ENCODE data around the gene RABGEF1.

DNA sequence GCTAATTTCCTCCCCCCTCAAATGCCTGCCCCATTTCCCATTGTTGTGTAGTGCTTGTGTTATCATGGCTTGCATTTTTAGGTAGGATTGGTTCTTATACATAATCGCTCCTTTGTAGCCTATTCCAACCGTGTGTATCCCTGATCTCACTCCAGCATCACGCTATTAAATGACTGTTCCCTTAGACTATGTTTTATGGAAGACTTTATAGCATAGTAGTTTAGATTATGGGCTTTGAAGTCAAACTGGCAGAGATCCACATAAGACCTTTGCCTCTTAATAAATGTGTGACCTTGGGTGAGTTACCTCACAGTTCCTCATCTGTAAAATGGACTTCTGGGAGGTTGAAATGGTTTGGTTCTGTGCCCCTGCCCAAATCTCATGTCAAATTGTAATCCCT lies 5.4 kb upstream of the RABGEF1 start:
- TF ChIP-seq, protein P1, sequence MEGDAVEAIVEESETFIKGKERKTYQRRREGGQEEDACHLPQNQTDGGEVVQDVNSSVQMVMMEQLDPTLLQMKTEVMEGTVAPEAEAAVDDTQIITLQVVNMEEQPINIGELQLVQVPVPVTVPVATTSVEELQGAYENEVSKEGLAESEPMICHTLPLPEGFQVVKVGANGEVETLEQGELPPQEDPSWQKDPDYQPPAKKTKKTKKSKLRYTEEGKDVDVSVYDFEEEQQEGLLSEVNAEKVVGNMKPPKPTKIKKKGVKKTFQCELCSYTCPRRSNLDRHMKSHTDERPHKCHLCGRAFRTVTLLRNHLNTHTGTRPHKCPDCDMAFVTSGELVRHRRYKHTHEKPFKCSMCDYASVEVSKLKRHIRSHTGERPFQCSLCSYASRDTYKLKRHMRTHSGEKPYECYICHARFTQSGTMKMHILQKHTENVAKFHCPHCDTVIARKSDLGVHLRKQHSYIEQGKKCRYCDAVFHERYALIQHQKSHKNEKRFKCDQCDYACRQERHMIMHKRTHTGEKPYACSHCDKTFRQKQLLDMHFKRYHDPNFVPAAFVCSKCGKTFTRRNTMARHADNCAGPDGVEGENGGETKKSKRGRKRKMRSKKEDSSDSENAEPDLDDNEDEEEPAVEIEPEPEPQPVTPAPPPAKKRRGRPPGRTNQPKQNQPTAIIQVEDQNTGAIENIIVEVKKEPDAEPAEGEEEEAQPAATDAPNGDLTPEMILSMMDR (IDR thresholded peaks at IDR 0.05): no peak
- no peak for TF ChIP-seq EZH2 (IDR thresholded peaks at IDR 0.05; ENCODE audit: borderline replicate concordance, insufficient read depth, low read depth, low read length, poor library complexity, severe bottlenecking)
